Lung (tissue), 12 donors: ENCODE measurements around the gene IFNAR1. TPM values are rescaled to one million over a fixed set of nuclear protein-coding genes. Genes with fewer than 3 reads are reported as not detected.

Source experiments
- ATAC-seq: fragments of 200-7000 bp; cut with Tn5 transposase; one replicate; pipeline ENCODE4 v1.9.1; 2020; ENCODE audit warnings: moderate number of reproducible peaks; ENCODE audit not compliant: insufficient read depth, low FRiP score
- DNase-seq, 3 donors: peaks; one replicate each; pipeline ENCODE4 v3.0.0-alpha.2; 2013 to 2017
- H3K27ac ChIP-seq, 2 donors: one replicate each; pipeline ENCODE4 v1.5.1; 2013; ENCODE audit warnings: mild to moderate bottlenecking in 2 of 2, moderate library complexity in 2 of 2, control low read depth in 1 of 2, inconsistent platforms in 1 of 2, low read depth in 1 of 2, low read length in 1 of 2
- H3K27me3 ChIP-seq, 3 donors: one replicate each; pipeline ENCODE4 v1.5.1; 2013; ENCODE audit warnings: low read length in 2 of 3; ENCODE audit not compliant: control insufficient read depth in 3 of 3, insufficient read depth in 3 of 3
- H3K36me3 ChIP-seq, 4 donors: one replicate each; pipeline ENCODE4 v1.5.1; 2013; ENCODE audit warnings: low read length in 4 of 4, mild to moderate bottlenecking in 1 of 4, moderate library complexity in 1 of 4; ENCODE audit not compliant: control insufficient read depth in 4 of 4, insufficient read depth in 4 of 4
- H3K4me1 ChIP-seq, 5 donors: one replicate each; pipeline ENCODE4 v1.5.1; 2013; ENCODE audit warnings: low read length in 5 of 5, mild to moderate bottlenecking in 2 of 5, moderate library complexity in 1 of 5; ENCODE audit not compliant: control insufficient read depth in 5 of 5, insufficient read depth in 5 of 5
- H3K4me3 ChIP-seq: one replicate; pipeline ENCODE4 v1.5.1; 2013; ENCODE audit warnings: mild to moderate bottlenecking, control low read depth, moderate library complexity
- H3K9ac ChIP-seq, 2 donors: one replicate each; pipeline ENCODE4 v1.5.1; 2013; ENCODE audit warnings: low read length in 2 of 2, control low read depth in 1 of 2; ENCODE audit not compliant: insufficient read depth in 1 of 2
- H3K9me3 ChIP-seq, 4 donors: one replicate each; pipeline ENCODE4 v1.5.1; 2013; ENCODE audit warnings: low read length in 3 of 4, mild to moderate bottlenecking in 1 of 4, moderate library complexity in 1 of 4; ENCODE audit not compliant: control insufficient read depth in 4 of 4, insufficient read depth in 3 of 4
- CTCF ChIP-seq: IDR thresholded peaks from 2 replicates; pipeline ENCODE4 v1.5.1; 2012; ENCODE audit warnings: mild to moderate bottlenecking; ENCODE audit errors: control extremely low read depth, extremely low read depth
- WGBS, 2 donors: extraction: QIAGEN DNeasy Blood & Tissue Kit; methylation state at CpG; one replicate each; pipeline ENCODE4 v1.1.7; 2013; 5-methylcytosine and 5-hydroxymethylcytosine counted together
- polyA plus RNA-seq, 2 donors: library from polyadenylated mRNA; stranded (reverse); fragments of 200-250 nt; gene quantifications; one replicate each; pipeline ENCODE4 v1.2.1, GENCODE V29; 2013
- total RNA-seq, 2 donors: library from RNA; depleted of rRNA in 1 of 2; stranded (reverse); fragments of >200 nt in 1 of 2; gene quantifications; one replicate each; pipeline ENCODE4 v1.2.1, GENCODE V29; 2014 to 2021
- donor health status: control.
- donor health status: control.
- donor health status: Bipolar disorder and iron deficiency.
- donor health status: healthy.
- donor health status: DM: yes; HTN: yes; CAD: no.

The IFNAR1 gene
- total and polyA plus RNA-seq, 4 donors, result 14.3 to 58.7 (median 51.4) TPM

- no peak for TF ChIP-seq CTCF
- no peak overlapping the region for H3K4me3 ChIP-seq
- ATAC-seq, result no peak
- H3K27ac ChIP-seq, result no peak overlapping the region
- no peaks in the 10 kb centered on the region for H3K9me3 ChIP-seq
- H3K9ac ChIP-seq, result no peak overlapping the region
- 90 to 92% methylated on average over 6 of the region's 6 CpGs for WGBS, 2 donors
- DNase-seq, result no peak
- H3K36me3 ChIP-seq, result peaks cover 0 to 19% (median 6%) of the 10 kb centered on the region in 4 donors
- peaks cover 0 to 23% (median 3%) of the 10 kb centered on the region in 5 donors for H3K4me1 ChIP-seq
- no peaks in the 10 kb centered on the region for H3K27me3 ChIP-seq
Observed at GRCh38 chr21:33296156-33296555, 28.6 kb upstream of the IFNAR1 start.

- H3K4me1 ChIP-seq, result peaks cover 3 to 11% (median 8%) of the 10 kb centered on the region in 5 donors
- no peak overlapping the region for H3K9ac ChIP-seq
- H3K27me3 ChIP-seq, result no peaks in the 10 kb centered on the region
- 35 to 52% methylated on average over 5 of the region's 5 CpGs for WGBS, 2 donors
- H3K36me3 ChIP-seq, result peaks cover 0 to 4% (median 0%) of the 10 kb centered on the region in 4 donors
- DNase-seq (no peak), ATAC-seq (no peak)
- no peak overlapping the region for H3K4me3 ChIP-seq
- no peaks in the 10 kb centered on the region for H3K9me3 ChIP-seq
- no peak overlapping the region for H3K27ac ChIP-seq
- TF ChIP-seq CTCF, result no peak
Observed at GRCh38 chr21:33299181-33299752, 25.5 kb upstream of the IFNAR1 start.

GRCh38 chr21:33300701-33301631, 23.8 kb upstream of the IFNAR1 start:
- ATAC-seq (peak; percentile 39), DNase-seq (peak in 2 of 3 donors; percentile 55 to 59)
- no peak overlapping the region for H3K4me3 ChIP-seq
- 29 to 41% methylated on average over 10 of the region's 10 CpGs for WGBS, 2 donors
- H3K27ac ChIP-seq, result peak overlapping the region; percentile 49 to 82
- peaks cover 0 to 4% (median 0%) of the 10 kb centered on the region in 4 donors for H3K36me3 ChIP-seq
- no peaks in the 10 kb centered on the region for H3K27me3 ChIP-seq
- peaks cover 3 to 8% (median 8%) of the 10 kb centered on the region in 5 donors for H3K4me1 ChIP-seq
- H3K9me3 ChIP-seq, result no peaks in the 10 kb centered on the region
- no peak for TF ChIP-seq CTCF
- H3K9ac ChIP-seq, result no peak overlapping the region
